H54 (cell line): Measurements from ENCODE around the gene ZNF385B.

Experiments used
- DNase-seq: peaks from one replicate; pipeline ENCODE4 v3.0.0; 2011; ENCODE audit warnings: low spot score, mixed read lengths; ENCODE audit not compliant: insufficient read length
- FAIRE-seq: peaks from 3 replicates; lab custom pipeline; 2011; peaks lifted over from hg19 to GRCh38; lab: Jason Lieb, UNC
- POLR2A ChIP-seq: IDR thresholded peaks from 2 replicates; pipeline ENCODE4 v1.6.1; 2011; ENCODE audit warnings: low read depth, mild to moderate bottlenecking, low read length

ZNF385B gene

GRCh38 chr2:179724403-179724802 is 137.0 kb downstream of the ZNF385B start:
- no peak for TF ChIP-seq POLR2A
- no peak for FAIRE-seq
- DNase-seq = no peak

- no peak for TF ChIP-seq POLR2A
- FAIRE-seq (no peak), DNase-seq (no peak)
Observed at GRCh38 chr2:179720173-179720772, 141.1 kb downstream of the ZNF385B start.

- no peak for FAIRE-seq
- DNase-seq = no peak
- no peak for TF ChIP-seq POLR2A
Observed at GRCh38 chr2:179715871-179716270, 145.5 kb downstream of the ZNF385B start.

GRCh38 chr2:179715196-179715595 is 146.2 kb downstream of the ZNF385B start:
- FAIRE-seq (no peak), DNase-seq (no peak)
- TF ChIP-seq POLR2A = no peak

- TF ChIP-seq POLR2A = no peak
- no peak for DNase-seq
- no peak for FAIRE-seq
Observed at GRCh38 chr2:179712825-179713224, 148.6 kb downstream of the ZNF385B start.

GRCh38 chr2:179711375-179711774 is 150.0 kb downstream of the ZNF385B start:
- no peak for DNase-seq
- no peak for TF ChIP-seq POLR2A
- no peak for FAIRE-seq

- no peak for FAIRE-seq
- no peak for DNase-seq
- TF ChIP-seq POLR2A = no peak
Observed at GRCh38 chr2:179703702-179704101, 157.7 kb downstream of the ZNF385B start.

GRCh38 chr2:179702912-179703311 is 158.5 kb downstream of the ZNF385B start:
- DNase-seq (no peak), FAIRE-seq (no peak)
- no peak for TF ChIP-seq POLR2A

- TF ChIP-seq POLR2A = no peak
- peak; percentile 9 for DNase-seq
- no peak for FAIRE-seq
Observed at GRCh38 chr2:179701524-179702110, 159.8 kb downstream of the ZNF385B start.

GRCh38 chr2:179695486-179695885 is 165.9 kb downstream of the ZNF385B start:
- no peak for TF ChIP-seq POLR2A
- DNase-seq = no peak
- FAIRE-seq = no peak

GRCh38 chr2:179694963-179695362 is 166.4 kb downstream of the ZNF385B start:
- no peak for TF ChIP-seq POLR2A
- DNase-seq = no peak
- FAIRE-seq = no peak

GRCh38 chr2:179692610-179693009 is 168.8 kb downstream of the ZNF385B start:
- TF ChIP-seq POLR2A = no peak
- FAIRE-seq (no peak), DNase-seq (no peak)

GRCh38 chr2:179692043-179692442 is 169.4 kb downstream of the ZNF385B start:
- FAIRE-seq (no peak), DNase-seq (no peak)
- no peak for TF ChIP-seq POLR2A

GRCh38 chr2:179691235-179691634 is 170.2 kb downstream of the ZNF385B start:
- no peak for FAIRE-seq
- no peak for TF ChIP-seq POLR2A

GRCh38 chr2:179686718-179687342 is 174.6 kb downstream of the ZNF385B start:
- no peak for TF ChIP-seq POLR2A

More at GRCh38 chr2:179691235-179691634, 170.2 kb downstream of the ZNF385B start:
- DNase-seq = no peak

More at GRCh38 chr2:179686718-179687342, 174.6 kb downstream of the ZNF385B start:
- FAIRE-seq (no peak), DNase-seq (no peak)
